Cardiac muscle cell (in vitro differentiated cells and primary cell): ENCODE results near the gene PHF14. TPM values are rescaled to one million over a fixed set of nuclear protein-coding genes. Genes with fewer than 3 reads are reported as not detected.

Experiments used
- DNase-seq, 2 donors: peaks; one replicate each; pipeline versions ENCODE4 v3.0.0 to v3.0.0-alpha.2; 2010 to 2017; ENCODE audit warnings: low read depth in 1 of 2, low spot score in 1 of 2
- H3K27ac ChIP-seq: fragments of 200-600 bp; sonication (generic); 2 replicates; pipeline ENCODE4 v1.5.1; 2016
- H3K27me3 ChIP-seq: fragments of 200-600 bp; sonication (generic); 2 replicates; pipeline ENCODE4 v1.6.0; 2016; ENCODE audit warnings: control low read depth
- H3K36me3 ChIP-seq: fragments of 200-600 bp; sonication (generic); 2 replicates; pipeline ENCODE4 v1.5.1; 2016; ENCODE audit warnings: control low read depth
- H3K4me1 ChIP-seq: fragments of 200-600 bp; sonication (generic); 2 replicates; pipeline ENCODE4 v1.8.1; 2017; ENCODE audit warnings: low read depth, mild to moderate bottlenecking, mixed run types
- H3K4me3 ChIP-seq: fragments of 200-600 bp; sonication (generic); 2 replicates; pipeline ENCODE4 v1.5.1; 2016; ENCODE audit warnings: mild to moderate bottlenecking
- H3K9me3 ChIP-seq: fragments of 200-600 bp; sonication (generic); 2 replicates; pipeline ENCODE4 v1.5.1; 2017; ENCODE audit warnings: low read depth, mild to moderate bottlenecking, control low read depth
- polyA plus RNA-seq: library from polyadenylated mRNA; unstranded; fragments of >200 nt; fragmentation: Nextera tagmentation; extraction: Ambion mirVana; gene quantifications from 2 replicates; pipeline ENCODE4 v1.2.1, GENCODE V29; 2016
- total RNA-seq: library from RNA; depleted of rRNA; stranded (reverse); fragments of >200 nt; gene quantifications from 2 replicates; pipeline ENCODE4 v1.2.3, GENCODE V29; 2016
- TF ChIP-seq, protein P1 (sequence below): IDR thresholded peaks from 2 replicates; pipeline ENCODE4 v1.5.1; 2012; ENCODE audit warnings: low read depth, mild to moderate bottlenecking, low read length

Gene PHF14
- total and polyA plus RNA-seq, 2 experiments from 2014 or later, result 28.6 to 31.2 TPM

DNA sequence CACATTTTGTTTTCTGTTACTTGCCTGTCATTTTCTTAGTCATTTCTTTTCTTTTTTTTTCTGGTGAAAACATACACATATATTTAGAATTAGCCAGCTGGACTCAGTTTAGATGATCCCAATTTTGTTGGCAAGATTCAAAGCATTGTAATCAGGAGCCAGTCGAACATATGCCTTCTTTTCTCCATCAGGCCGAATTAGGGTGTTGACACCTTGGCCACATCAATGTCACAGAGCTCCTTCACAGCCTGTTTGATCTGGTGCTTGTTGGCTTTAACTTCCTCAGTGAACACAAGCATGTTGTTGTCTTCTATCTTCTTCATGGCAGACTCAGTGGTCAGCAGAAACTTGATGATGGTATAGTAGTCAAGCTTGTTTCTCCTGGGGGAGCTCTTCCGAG, 32.6 kb downstream of the PHF14 start:
- H3K4me1 ChIP-seq, result peaks cover under 1% of the 10 kb centered on the region
- H3K9me3 ChIP-seq, result no peaks in the 10 kb centered on the region
- DNase-seq, result no peak
- no peaks in the 10 kb centered on the region for H3K27me3 ChIP-seq
- no peak overlapping the region for H3K4me3 ChIP-seq
- no peak overlapping the region for H3K27ac ChIP-seq
- no peaks in the 10 kb centered on the region for H3K36me3 ChIP-seq
- TF ChIP-seq, protein P1, sequence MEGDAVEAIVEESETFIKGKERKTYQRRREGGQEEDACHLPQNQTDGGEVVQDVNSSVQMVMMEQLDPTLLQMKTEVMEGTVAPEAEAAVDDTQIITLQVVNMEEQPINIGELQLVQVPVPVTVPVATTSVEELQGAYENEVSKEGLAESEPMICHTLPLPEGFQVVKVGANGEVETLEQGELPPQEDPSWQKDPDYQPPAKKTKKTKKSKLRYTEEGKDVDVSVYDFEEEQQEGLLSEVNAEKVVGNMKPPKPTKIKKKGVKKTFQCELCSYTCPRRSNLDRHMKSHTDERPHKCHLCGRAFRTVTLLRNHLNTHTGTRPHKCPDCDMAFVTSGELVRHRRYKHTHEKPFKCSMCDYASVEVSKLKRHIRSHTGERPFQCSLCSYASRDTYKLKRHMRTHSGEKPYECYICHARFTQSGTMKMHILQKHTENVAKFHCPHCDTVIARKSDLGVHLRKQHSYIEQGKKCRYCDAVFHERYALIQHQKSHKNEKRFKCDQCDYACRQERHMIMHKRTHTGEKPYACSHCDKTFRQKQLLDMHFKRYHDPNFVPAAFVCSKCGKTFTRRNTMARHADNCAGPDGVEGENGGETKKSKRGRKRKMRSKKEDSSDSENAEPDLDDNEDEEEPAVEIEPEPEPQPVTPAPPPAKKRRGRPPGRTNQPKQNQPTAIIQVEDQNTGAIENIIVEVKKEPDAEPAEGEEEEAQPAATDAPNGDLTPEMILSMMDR, result no peak

DNA sequence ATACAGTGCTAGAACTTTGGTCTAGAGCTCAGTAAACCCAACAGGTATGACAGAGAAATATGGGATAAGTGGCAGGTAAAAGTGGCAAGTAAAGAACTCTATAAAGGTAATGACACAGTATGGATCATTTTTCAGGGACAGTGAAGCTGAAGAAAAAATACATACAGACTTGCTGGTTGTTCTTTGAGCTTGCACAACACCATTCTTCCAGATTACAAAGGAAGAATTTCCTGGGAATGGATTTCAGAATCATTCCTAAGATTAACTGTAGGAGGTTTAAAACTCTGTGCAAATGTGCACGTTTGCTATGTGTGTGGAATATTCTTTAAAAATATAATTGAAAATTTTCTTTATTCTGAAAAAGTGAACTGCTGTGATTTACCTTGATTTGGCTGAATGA, 36.0 kb downstream of the PHF14 start:
- no peak overlapping the region for H3K27ac ChIP-seq
- H3K9me3 ChIP-seq, result no peaks in the 10 kb centered on the region
- TF ChIP-seq, protein P1, result no peak
- H3K4me3 ChIP-seq, result no peak overlapping the region
- no peaks in the 10 kb centered on the region for H3K36me3 ChIP-seq
- H3K27me3 ChIP-seq, result no peaks in the 10 kb centered on the region
- H3K4me1 ChIP-seq, result peaks cover 3% of the 10 kb centered on the region
- peak in 1 of 2 donors; percentile 46 for DNase-seq

DNA sequence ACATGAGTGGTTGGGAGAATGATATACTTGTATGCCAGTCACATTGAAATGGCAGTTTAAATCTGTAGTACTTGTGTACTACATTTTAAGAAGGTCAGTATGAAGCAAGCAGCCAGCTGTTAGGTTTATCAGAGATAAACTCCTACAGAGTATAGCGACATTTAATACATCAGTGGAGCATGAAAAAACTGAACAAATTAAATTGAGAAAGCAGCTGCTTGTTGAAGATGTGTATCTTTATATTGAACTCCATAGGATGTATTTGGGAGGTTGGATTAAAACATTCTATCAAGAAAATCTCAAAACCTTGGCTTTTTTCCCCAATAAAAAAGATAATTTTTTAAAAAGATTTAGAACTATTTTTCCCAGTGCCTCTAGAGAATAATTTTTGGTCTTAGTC, 47.8 kb downstream of the PHF14 start:
- H3K27me3 ChIP-seq, result no peaks in the 10 kb centered on the region
- H3K4me1 ChIP-seq, result no peaks in the 10 kb centered on the region
- H3K9me3 ChIP-seq, result no peaks in the 10 kb centered on the region
- DNase-seq, result no peak
- no peak overlapping the region for H3K27ac ChIP-seq
- no peaks in the 10 kb centered on the region for H3K36me3 ChIP-seq
- H3K4me3 ChIP-seq, result no peak overlapping the region
- TF ChIP-seq, protein P1, result no peak

DNA sequence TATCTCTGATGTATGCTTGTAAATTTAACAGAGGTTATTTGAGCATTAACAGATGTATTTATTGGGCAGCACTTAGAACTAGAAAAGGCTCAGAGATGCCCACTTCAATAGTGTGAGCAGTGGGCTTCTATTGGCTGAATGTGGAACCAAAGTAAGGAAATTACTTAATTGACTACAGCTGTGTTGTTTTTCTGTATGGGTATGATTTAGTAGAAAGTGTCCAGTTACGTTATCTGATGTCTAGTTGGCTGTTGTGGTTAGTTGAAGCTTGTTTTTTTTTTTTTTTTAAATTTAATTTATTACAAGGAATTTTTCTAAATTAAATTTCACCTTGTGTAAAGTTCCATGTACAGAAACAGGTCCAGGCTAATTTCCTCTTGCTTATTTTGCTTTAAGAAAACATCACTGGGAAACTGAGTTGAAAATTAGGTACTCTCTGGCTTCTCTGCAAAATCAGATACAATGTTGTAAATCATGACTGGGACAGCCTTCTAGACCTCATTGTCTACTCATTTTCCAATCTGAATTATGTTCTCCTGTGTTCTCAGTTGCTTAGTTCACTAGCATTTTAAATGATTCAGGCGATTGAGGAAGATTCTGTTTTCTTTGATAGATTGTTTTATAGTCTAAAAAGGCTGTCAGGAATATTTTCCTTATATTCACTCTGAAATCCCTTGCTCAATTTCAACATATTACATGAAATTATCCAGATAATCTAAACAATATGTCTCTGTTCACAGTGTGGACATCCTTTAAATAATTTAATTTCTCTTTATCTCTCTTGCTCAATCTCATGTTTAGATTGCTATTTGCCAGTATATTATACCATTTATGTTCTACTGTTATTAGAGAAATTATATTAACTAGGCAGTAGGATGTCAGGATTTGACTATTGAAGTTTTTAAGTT, 53.0 kb downstream of the PHF14 start:
- H3K4me3 ChIP-seq, result no peak overlapping the region
- H3K4me1 ChIP-seq, result no peaks in the 10 kb centered on the region
- H3K27me3 ChIP-seq, result no peaks in the 10 kb centered on the region
- H3K9me3 ChIP-seq, result no peaks in the 10 kb centered on the region
- H3K27ac ChIP-seq, result no peak overlapping the region
- TF ChIP-seq, protein P1, result no peak
- peak in 1 of 2 donors; percentile 1 for DNase-seq
- no peaks in the 10 kb centered on the region for H3K36me3 ChIP-seq

DNA sequence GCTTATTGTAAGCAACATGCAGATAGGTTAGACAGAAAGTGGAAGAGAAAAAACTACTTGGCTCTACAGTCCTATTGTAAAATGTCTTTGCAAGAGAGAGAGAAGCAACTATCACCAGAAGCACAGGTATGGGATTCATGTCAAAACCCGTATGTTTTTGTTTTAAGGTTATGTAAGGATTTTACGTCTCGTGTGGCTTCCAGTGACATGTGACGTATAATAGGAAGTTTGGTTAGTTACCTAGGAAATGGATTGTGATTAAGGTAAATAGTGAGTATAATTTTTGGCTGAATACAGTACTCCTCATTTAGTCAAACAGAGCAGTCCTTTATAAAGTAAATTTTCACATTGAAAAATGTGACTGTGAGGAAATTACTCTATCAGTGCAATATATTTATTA, 62.0 kb downstream of the PHF14 start:
- peaks cover 18% of the 10 kb centered on the region for H3K36me3 ChIP-seq
- no peaks in the 10 kb centered on the region for H3K9me3 ChIP-seq
- no peak overlapping the region for H3K27ac ChIP-seq
- TF ChIP-seq, protein P1, result no peak
- no peak for DNase-seq
- no peak overlapping the region for H3K4me3 ChIP-seq
- H3K4me1 ChIP-seq, result no peaks in the 10 kb centered on the region
- no peaks in the 10 kb centered on the region for H3K27me3 ChIP-seq
